ENCODE data around the gene MAP3K4.

MAP3K4 gene

DNA sequence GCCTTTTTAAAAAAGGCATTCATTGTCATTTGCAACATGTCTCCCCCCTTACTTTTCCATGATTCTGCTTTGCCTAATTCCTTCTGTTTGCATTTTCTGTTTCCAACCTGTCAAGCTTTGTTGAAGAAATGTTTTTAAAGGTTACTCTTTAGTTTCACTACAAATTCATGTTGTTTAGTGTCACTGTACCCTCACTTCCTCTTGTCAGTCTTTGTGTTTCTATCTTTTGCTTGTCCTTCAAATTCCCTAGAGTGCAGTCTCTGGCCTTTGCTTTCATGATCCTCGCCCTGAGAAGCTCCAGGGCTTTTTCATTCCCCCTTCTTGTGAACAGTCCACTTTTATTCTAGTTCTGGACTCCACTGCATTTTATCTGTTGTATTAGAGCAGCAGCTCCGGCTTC lies 90.6 kb downstream of the MAP3K4 start (continued):
- TF ChIP-seq, protein P1, sequence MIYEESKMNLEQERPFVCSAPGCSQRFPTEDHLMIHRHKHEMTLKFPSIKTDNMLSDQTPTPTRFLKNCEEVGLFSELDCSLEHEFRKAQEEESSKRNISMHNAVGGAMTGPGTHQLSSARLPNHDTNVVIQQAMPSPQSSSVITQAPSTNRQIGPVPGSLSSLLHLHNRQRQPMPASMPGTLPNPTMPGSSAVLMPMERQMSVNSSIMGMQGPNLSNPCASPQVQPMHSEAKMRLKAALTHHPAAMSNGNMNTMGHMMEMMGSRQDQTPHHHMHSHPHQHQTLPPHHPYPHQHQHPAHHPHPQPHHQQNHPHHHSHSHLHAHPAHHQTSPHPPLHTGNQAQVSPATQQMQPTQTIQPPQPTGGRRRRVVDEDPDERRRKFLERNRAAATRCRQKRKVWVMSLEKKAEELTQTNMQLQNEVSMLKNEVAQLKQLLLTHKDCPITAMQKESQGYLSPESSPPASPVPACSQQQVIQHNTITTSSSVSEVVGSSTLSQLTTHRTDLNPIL (CRISPR knock-in tag; IDR thresholded peaks at IDR 0.05; ENCODE audit: low read depth): no peak
- no peak for TF ChIP-seq ZNF8 (CRISPR knock-in tag; IDR thresholded peaks at IDR 0.05)
- TF ChIP-seq ZNF70 (CRISPR knock-in tag; IDR thresholded peaks at IDR 0.05): no peak
- TF ChIP-seq ARNTL (CRISPR knock-in tag; IDR thresholded peaks at IDR 0.05; ENCODE audit: borderline replicate concordance, low read depth): no peak
- no peak for TF ChIP-seq OSR1 (CRISPR knock-in tag; IDR thresholded peaks at IDR 0.05)
- no peak for TF ChIP-seq ZC3H10 (CRISPR knock-in tag; IDR thresholded peaks at IDR 0.05)
- TF ChIP-seq TOX (CRISPR knock-in tag; IDR thresholded peaks at IDR 0.05; ENCODE audit: borderline replicate concordance): no peak
- no peak for TF ChIP-seq SNAI2 (CRISPR knock-in tag; IDR thresholded peaks at IDR 0.05)

DNA sequence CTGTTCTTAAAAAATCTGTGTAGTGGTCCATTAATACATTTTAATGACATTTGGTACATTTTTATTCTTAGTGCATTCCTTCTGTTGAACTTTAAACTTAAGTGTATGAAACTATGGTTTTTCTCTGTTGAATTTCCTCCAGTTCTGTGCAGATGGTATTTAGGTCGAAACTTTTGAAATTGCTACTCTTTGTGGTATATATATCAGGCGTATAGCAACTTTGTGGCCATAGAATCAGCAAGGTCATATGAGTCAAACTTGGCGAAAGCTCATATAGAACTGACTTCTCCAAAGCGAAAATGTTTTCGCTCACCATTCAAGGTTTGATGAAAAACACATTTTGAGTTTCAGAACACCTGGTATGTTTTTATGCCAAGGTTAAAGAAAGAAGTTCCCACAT lies 93.7 kb downstream of the MAP3K4 start:
- TF ChIP-seq ARNTL (CRISPR knock-in tag; IDR thresholded peaks at IDR 0.05; ENCODE audit: borderline replicate concordance, low read depth): no peak
- TF ChIP-seq TCF4 (CRISPR knock-in tag; IDR thresholded peaks at IDR 0.05; ENCODE audit: borderline replicate concordance): no peak
- TF ChIP-seq, protein P1 (CRISPR knock-in tag; IDR thresholded peaks at IDR 0.05; ENCODE audit: low read depth): no peak
- no peak for TF ChIP-seq OSR1 (CRISPR knock-in tag; IDR thresholded peaks at IDR 0.05)
- TF ChIP-seq ZFP3 (CRISPR knock-in tag; IDR thresholded peaks at IDR 0.05): no peak
- no peak for TF ChIP-seq ISL1 (CRISPR knock-in tag; IDR thresholded peaks at IDR 0.05)
- TF ChIP-seq SNAI2 (CRISPR knock-in tag; IDR thresholded peaks at IDR 0.05): no peak
- TF ChIP-seq CSDC2 (CRISPR knock-in tag; IDR thresholded peaks at IDR 0.05): no peak
- ATAC-seq: no peak

DNA sequence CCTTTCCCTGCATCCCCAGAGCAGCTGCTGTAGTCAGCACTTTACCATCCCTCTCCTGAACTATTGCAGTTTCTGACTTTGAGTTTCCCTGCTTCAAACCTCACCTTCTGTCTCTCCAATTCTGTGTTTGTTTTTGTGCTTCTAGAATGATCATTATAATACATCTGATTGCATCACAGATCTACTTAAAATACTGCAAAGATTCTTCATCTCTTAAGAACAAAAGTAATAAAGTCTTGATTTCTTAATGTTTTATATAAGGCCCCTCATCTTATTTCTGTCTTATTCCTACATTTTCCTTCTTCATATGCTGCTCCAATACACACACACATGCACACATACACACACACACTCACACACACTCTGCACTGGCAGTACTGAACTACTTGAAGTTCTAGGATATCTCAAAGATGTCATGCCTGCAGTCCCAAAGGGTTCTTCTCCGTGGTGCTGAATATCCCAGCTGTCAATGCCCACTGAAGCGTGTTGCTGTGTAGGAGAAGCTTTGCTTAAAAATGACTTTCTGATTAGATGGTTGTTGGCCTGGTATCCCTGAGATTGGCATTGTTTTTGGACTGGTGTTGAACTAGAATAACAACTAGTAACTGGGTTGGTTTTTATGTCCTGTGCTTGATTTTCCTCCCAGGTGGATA lies 97.2 kb downstream of the MAP3K4 start:
- TF ChIP-seq ZNF565 (CRISPR knock-in tag; conservative IDR thresholded peaks at IDR 0.05; ENCODE audit: low read depth) (no peak), RARB (CRISPR knock-in tag; IDR thresholded peaks at IDR 0.05) (no peak), PPARA (CRISPR knock-in tag; IDR thresholded peaks at IDR 0.05; ENCODE audit: borderline replicate concordance) (no peak), ESRRG (CRISPR knock-in tag; IDR thresholded peaks at IDR 0.05) (no peak), OSR1 (CRISPR knock-in tag; IDR thresholded peaks at IDR 0.05) (no peak), SNAI2 (CRISPR knock-in tag; IDR thresholded peaks at IDR 0.05) (no peak), ZFP3 (CRISPR knock-in tag; IDR thresholded peaks at IDR 0.05) (no peak), GLIS3 (CRISPR knock-in tag; IDR thresholded peaks at IDR 0.05) (no peak), TOX (CRISPR knock-in tag; IDR thresholded peaks at IDR 0.05; ENCODE audit: borderline replicate concordance) (no peak), ISL1 (CRISPR knock-in tag; IDR thresholded peaks at IDR 0.05) (no peak), ZFP30 (CRISPR knock-in tag; IDR thresholded peaks at IDR 0.05) (no peak), TCF4 (CRISPR knock-in tag; IDR thresholded peaks at IDR 0.05; ENCODE audit: borderline replicate concordance) (no peak), BACH2 (CRISPR knock-in tag; IDR thresholded peaks at IDR 0.05; ENCODE audit: borderline replicate concordance) (no peak), CSDC2 (CRISPR knock-in tag; IDR thresholded peaks at IDR 0.05) (no peak), ARNTL (CRISPR knock-in tag; IDR thresholded peaks at IDR 0.05; ENCODE audit: borderline replicate concordance, low read depth) (no peak)
- TF ChIP-seq, protein P2, sequence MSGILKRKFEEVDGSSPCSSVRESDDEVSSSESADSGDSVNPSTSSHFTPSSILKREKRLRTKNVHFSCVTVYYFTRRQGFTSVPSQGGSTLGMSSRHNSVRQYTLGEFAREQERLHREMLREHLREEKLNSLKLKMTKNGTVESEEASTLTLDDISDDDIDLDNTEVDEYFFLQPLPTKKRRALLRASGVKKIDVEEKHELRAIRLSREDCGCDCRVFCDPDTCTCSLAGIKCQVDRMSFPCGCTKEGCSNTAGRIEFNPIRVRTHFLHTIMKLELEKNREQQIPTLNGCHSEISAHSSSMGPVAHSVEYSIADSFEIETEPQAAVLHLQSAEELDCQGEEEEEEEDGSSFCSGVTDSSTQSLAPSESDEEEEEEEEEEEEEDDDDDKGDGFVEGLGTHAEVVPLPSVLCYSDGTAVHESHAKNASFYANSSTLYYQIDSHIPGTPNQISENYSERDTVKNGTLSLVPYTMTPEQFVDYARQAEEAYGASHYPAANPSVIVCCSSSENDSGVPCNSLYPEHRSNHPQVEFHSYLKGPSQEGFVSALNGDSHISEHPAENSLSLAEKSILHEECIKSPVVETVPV (CRISPR knock-in tag; IDR thresholded peaks at IDR 0.05): no peak
- TF ChIP-seq, protein P1 (CRISPR knock-in tag; IDR thresholded peaks at IDR 0.05; ENCODE audit: low read depth): no peak
- TF ChIP-seq, protein P3, sequence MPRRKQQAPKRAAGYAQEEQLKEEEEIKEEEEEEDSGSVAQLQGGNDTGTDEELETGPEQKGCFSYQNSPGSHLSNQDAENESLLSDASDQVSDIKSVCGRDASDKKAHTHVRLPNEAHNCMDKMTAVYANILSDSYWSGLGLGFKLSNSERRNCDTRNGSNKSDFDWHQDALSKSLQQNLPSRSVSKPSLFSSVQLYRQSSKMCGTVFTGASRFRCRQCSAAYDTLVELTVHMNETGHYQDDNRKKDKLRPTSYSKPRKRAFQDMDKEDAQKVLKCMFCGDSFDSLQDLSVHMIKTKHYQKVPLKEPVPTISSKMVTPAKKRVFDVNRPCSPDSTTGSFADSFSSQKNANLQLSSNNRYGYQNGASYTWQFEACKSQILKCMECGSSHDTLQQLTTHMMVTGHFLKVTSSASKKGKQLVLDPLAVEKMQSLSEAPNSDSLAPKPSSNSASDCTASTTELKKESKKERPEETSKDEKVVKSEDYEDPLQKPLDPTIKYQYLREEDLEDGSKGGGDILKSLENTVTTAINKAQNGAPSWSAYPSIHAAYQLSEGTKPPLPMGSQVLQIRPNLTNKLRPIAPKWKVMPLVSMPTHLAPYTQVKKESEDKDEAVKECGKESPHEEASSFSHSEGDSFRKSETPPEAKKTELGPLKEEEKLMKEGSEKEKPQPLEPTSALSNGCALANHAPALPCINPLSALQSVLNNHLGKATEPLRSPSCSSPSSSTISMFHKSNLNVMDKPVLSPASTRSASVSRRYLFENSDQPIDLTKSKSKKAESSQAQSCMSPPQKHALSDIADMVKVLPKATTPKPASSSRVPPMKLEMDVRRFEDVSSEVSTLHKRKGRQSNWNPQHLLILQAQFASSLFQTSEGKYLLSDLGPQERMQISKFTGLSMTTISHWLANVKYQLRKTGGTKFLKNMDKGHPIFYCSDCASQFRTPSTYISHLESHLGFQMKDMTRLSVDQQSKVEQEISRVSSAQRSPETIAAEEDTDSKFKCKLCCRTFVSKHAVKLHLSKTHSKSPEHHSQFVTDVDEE (CRISPR knock-in tag; IDR thresholded peaks at IDR 0.05): no peak
- TF ChIP-seq, protein P4, sequence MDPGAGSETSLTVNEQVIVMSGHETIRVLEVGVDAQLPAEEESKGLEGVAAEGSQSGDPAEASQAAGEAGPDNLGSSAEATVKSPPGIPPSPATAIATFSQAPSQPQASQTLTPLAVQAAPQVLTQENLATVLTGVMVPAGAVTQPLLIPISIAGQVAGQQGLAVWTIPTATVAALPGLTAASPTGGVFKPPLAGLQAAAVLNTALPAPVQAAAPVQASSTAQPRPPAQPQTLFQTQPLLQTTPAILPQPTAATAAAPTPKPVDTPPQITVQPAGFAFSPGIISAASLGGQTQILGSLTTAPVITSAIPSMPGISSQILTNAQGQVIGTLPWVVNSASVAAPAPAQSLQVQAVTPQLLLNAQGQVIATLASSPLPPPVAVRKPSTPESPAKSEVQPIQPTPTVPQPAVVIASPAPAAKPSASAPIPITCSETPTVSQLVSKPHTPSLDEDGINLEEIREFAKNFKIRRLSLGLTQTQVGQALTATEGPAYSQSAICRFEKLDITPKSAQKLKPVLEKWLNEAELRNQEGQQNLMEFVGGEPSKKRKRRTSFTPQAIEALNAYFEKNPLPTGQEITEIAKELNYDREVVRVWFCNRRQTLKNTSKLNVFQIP (CRISPR knock-in tag; IDR thresholded peaks at IDR 0.05; ENCODE audit: borderline replicate concordance, low read depth): no peak
- no peak; the same call in 2 of the 3 replicates for ATAC-seq
